K562 (cell line): ENCODE data around the gene HTR1D. TPM values are rescaled to one million over a fixed set of nuclear protein-coding genes. Genes with fewer than 3 reads are reported as not detected.
A peak's percentile ranks its signal among the peaks of the same experiment; 100 is the strongest.

Experiments used
- FOXA3 ChIP-seq, 2 experiments: fragments of 450-650 bp in 1 of 2; sonication (generic) in 1 of 2; formaldehyde crosslinking; IDR thresholded peaks in 1 of 2; conservative IDR thresholded peaks in 1 of 2; 2 replicates each; pipeline versions ENCODE4 v1.4.0 to v1.8.0; 2020 to 2022; ENCODE audit warnings: mild to moderate bottlenecking in 2 of 2, missing genetic modification reagents in 1 of 2
- HDAC6 ChIP-seq: IDR thresholded peaks from 2 replicates; pipeline ENCODE4 v1.6.1; 2012; ENCODE audit warnings: low read depth, mild to moderate bottlenecking, control low read depth, inconsistent platforms, low read length, moderate library complexity
- NCOA6 ChIP-seq: fragments of 450-650 bp; IDR thresholded peaks from 2 replicates; pipeline ENCODE4 v1.6.1; 2017; ENCODE audit warnings: mild to moderate bottlenecking
- SMARCA4 ChIP-seq: fragments of 450-650 bp; IDR thresholded peaks from 2 replicates; pipeline ENCODE4 v1.6.1; 2016
- ZKSCAN1 ChIP-seq: fragments of 150-350 bp; IDR thresholded peaks from 2 replicates; pipeline ENCODE4 v1.6.1; 2016; ENCODE audit warnings: low read depth, low read length
- ZNF146 ChIP-seq: IDR thresholded peaks from one replicate; pipeline ENCODE4 v1.6.1; 2018; ENCODE audit warnings: missing compliant biosample characterization; ENCODE audit not compliant: unreplicated experiment
- ZNF764 ChIP-seq: fragments of 250-450 bp; sonication (Bioruptor Pico); IDR thresholded peaks from 2 replicates; pipeline ENCODE4 v1.4.0; 2020; ENCODE audit warnings: low read depth, mild to moderate bottlenecking, moderate library complexity
- polyA plus RNA-seq, 8 experiments: library from polyadenylated mRNA; depleted of rRNA in 4 of 8; stranded (reverse) in 5 of 8; unstranded in 3 of 8; fragments of >200 nt; fragmentation: Nextera tagmentation in 2 of 8; fragmentation: Illumina TruSeq in 1 of 8; extraction: Ambion mirVana in 2 of 8; extraction: Trizol in 1 of 8; gene quantifications; 2 replicates each; pipeline versions ENCODE4 v1.2.1 to v1.2.3, GENCODE V29; 2011 to 2014; ENCODE audit warnings: inconsistent platforms in 1 of 8, missing spikeins in 1 of 8
- total RNA-seq, 7 experiments: library from RNA; depleted of rRNA in 6 of 7; stranded (reverse); fragments of >200 nt in 6 of 7; fragmentation: Illumina TruSeq in 2 of 7; extraction: Trizol in 2 of 7; gene quantifications; 2 replicates each; pipeline versions ENCODE4 v1.2.1 to v1.2.3, GENCODE V29; 2011 to 2021; ENCODE audit warnings: low replicate concordance in 1 of 7
- TF ChIP-seq, protein P1 (sequence below), 2 experiments: fragments of 450-650 bp; formaldehyde crosslinking in 1 of 2; IDR thresholded peaks; 2 replicates each; pipeline versions ENCODE4 v1.4.0 to v1.6.1; 2014 to 2020; ENCODE audit warnings: mild to moderate bottlenecking in 2 of 2, borderline replicate concordance in 1 of 2, low read depth in 1 of 2
- TF ChIP-seq, protein P2 (sequence below): fragments of 250-450 bp; sonication (Bioruptor Pico); IDR thresholded peaks from 2 replicates; pipeline ENCODE4 v1.4.0; 2020; ENCODE audit warnings: mild to moderate bottlenecking

HTR1D gene
- total and polyA plus RNA-seq, 9 of the 15 experiments (the other 6 are each of a cell fraction or from before 2014, with no cell fraction given): 0.03 to 0.09 (median 0.04) TPM; not detected in 4

DNA sequence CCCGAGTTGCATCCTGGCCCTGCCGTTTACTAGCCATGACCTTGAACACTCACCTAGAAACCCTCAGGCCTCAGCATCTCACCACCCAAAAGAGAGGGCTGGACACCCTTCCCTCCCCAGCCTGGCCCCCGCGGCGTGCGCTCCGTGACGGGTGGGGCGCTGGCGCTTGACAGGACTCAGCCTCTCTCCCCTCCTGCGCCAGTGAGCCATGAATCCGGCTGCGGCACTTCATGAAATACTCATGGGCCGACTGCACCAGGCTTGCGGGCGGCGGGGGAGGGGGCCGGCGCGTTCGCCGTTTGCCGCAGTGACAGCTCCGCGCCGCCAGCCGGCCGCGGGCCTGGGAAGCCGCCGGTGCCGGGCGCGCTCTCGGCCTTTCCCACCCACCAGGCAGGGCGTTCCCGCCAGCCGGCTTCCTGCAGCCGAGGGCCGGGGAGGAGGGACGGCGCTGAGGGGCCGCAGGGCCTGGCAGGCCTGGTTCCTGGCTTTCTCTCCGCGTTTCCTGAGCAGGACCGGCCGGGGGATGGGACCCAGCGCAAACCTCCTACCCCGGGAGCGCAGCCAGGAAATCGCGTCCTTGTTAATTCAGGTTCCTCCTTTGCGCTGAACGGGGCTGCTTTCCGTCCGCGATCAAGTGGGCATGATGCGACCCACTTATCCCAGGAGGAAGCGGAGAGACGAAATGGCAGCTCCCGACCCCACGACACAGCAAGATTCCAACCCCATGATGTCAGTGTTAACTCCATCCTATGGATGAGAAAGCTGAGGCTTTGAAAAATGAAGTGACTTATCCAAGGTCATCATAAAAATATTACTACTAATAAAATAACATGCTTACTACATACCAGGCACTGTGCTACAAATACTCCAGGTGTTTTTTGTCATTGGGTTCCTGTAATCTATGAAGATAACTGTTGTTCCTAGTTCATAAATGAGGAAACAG lies 39.6 kb downstream of the HTR1D start (continued):
- TF ChIP-seq, protein P1, sequence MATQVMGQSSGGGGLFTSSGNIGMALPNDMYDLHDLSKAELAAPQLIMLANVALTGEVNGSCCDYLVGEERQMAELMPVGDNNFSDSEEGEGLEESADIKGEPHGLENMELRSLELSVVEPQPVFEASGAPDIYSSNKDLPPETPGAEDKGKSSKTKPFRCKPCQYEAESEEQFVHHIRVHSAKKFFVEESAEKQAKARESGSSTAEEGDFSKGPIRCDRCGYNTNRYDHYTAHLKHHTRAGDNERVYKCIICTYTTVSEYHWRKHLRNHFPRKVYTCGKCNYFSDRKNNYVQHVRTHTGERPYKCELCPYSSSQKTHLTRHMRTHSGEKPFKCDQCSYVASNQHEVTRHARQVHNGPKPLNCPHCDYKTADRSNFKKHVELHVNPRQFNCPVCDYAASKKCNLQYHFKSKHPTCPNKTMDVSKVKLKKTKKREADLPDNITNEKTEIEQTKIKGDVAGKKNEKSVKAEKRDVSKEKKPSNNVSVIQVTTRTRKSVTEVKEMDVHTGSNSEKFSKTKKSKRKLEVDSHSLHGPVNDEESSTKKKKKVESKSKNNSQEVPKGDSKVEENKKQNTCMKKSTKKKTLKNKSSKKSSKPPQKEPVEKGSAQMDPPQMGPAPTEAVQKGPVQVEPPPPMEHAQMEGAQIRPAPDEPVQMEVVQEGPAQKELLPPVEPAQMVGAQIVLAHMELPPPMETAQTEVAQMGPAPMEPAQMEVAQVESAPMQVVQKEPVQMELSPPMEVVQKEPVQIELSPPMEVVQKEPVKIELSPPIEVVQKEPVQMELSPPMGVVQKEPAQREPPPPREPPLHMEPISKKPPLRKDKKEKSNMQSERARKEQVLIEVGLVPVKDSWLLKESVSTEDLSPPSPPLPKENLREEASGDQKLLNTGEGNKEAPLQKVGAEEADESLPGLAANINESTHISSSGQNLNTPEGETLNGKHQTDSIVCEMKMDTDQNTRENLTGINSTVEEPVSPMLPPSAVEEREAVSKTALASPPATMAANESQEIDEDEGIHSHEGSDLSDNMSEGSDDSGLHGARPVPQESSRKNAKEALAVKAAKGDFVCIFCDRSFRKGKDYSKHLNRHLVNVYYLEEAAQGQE (IDR thresholded peaks at IDR 0.05; ENCODE audit: borderline replicate concordance): peak; percentile 13; the same call in 1 of the 2 replicates
- TF ChIP-seq, protein P1 (CRISPR knock-in tag; IDR thresholded peaks at IDR 0.05; ENCODE audit: low read depth): no peak
- TF ChIP-seq NCOA6: peak; percentile 31; the same call in 1 of the 2 replicates
- TF ChIP-seq ZKSCAN1: no peak
- TF ChIP-seq ZNF146: no peak
- TF ChIP-seq SMARCA4: no peak
- TF ChIP-seq, protein P2, sequence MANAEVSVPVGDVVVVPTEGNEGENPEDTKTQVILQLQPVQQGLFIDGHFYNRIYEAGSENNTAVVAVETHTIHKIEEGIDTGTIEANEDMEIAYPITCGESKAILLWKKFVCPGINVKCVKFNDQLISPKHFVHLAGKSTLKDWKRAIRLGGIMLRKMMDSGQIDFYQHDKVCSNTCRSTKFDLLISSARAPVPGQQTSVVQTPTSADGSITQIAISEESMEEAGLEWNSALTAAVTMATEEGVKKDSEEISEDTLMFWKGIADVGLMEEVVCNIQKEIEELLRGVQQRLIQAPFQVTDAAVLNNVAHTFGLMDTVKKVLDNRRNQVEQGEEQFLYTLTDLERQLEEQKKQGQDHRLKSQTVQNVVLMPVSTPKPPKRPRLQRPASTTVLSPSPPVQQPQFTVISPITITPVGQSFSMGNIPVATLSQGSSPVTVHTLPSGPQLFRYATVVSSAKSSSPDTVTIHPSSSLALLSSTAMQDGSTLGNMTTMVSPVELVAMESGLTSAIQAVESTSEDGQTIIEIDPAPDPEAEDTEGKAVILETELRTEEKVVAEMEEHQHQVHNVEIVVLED: no peak
- TF ChIP-seq FOXA3 (CRISPR knock-in tag; conservative IDR thresholded peaks at IDR 0.05 in 1 of 2, IDR thresholded peaks at IDR 0.05 in 1 of 2): no peak
- TF ChIP-seq ZNF764 (CRISPR knock-in tag): no peak
- TF ChIP-seq HDAC6: peak; percentile 89; the same call in 1 of the 2 replicates
